GM12878 (cell line): ENCODE measurements around the gene MGAT1. TPM values are rescaled to one million over a fixed set of nuclear protein-coding genes. Genes with fewer than 3 reads are reported as not detected.
A peak's percentile ranks its signal among the peaks of the same experiment; 100 is the strongest.

Source experiments
- ATAC-seq: fragments of 200-7000 bp; cut with Tn5 transposase; 3 replicates; pipeline ENCODE4 v1.9.1; 2020; ENCODE audit warnings: mild to moderate bottlenecking, moderate library complexity
- BruUV-seq: library from RNA; stranded (reverse); fragments of 400-500 nt; replicated peaks from 2 replicates; lab custom pipeline; 2021; lab: Mats Ljungman, UMichigan
- CTCF ChIA-PET: fragments of 300-600 bp; sonication (Branson Sonifier 250); formaldehyde crosslinking; extraction: SDS; loops from one replicate; lab custom pipeline; 2021; ENCODE audit warnings: inconsistent platforms; lab: Yijun Ruan, JAX
- POLR2A ChIA-PET: fragments of 350-600 bp; formaldehyde crosslinking; extraction: SDS; loops from one replicate; lab custom pipeline; 2021; ENCODE audit warnings: inconsistent platforms; lab: Charles Lee
- RAD21 ChIA-PET: fragments of 300-600 bp; sonication (Branson Sonifier 250); formaldehyde crosslinking; loops from one replicate; lab custom pipeline; 2023; ENCODE audit warnings: antibody characterized with exemption; ENCODE audit not compliant: unreplicated experiment; lab: Charles Lee
- SMC1A ChIA-PET: fragments of 300-600 bp; sonication (Branson Sonifier 250); formaldehyde crosslinking; loops from one replicate; lab custom pipeline; 2023; ENCODE audit not compliant: unreplicated experiment, uncharacterized antibody; lab: Charles Lee
- DNase-seq: peaks from one replicate; pipeline ENCODE4 v3.0.0-alpha.2; 2011; ENCODE audit warnings: low read depth, low spot score
- FAIRE-seq: peaks from 3 replicates; lab custom pipeline; 2011; peaks lifted over from hg19 to GRCh38; lab: Jason Lieb, UNC
- H2AFZ ChIP-seq: 2 replicates; pipeline ENCODE4 v1.6.0; 2011; ENCODE audit warnings: low read depth, low read length, control low read depth; ENCODE audit not compliant: control insufficient read depth
- H3K27ac ChIP-seq: 2 replicates; pipeline ENCODE4 v1.5.1; 2011; ENCODE audit warnings: control low read depth; ENCODE audit not compliant: control insufficient read depth, insufficient read depth
- H3K27me3 ChIP-seq, 2 experiments: replicated peaks in 1 of 2; 2 replicates each; pipeline versions ENCODE4 v1.6.0 to v1.6.1; 2011; ENCODE audit warnings: low read length in 1 of 2; ENCODE audit not compliant: control insufficient read depth in 2 of 2, insufficient read depth in 2 of 2
- H3K36me3 ChIP-seq, 2 experiments: 2 replicates each; pipeline ENCODE4 v1.5.1; 2011; ENCODE audit warnings: low read length in 1 of 2; ENCODE audit not compliant: control insufficient read depth in 2 of 2, insufficient read depth in 2 of 2
- H3K4me1 ChIP-seq: 2 replicates; pipeline ENCODE4 v1.6.1; 2011; ENCODE audit warnings: mild to moderate bottlenecking, low read length, moderate library complexity, mixed read lengths; ENCODE audit not compliant: control insufficient read depth, insufficient read depth
- H3K4me2 ChIP-seq: 2 replicates; pipeline ENCODE4 v1.6.0; 2011; ENCODE audit warnings: control low read depth; ENCODE audit not compliant: control insufficient read depth, insufficient read depth
- H3K4me3 ChIP-seq: fragments of 200-600 bp; sonication (generic); 2 replicates; pipeline ENCODE4 v1.5.1; 2016
- H3K79me2 ChIP-seq: 2 replicates; pipeline ENCODE4 v1.6.0; 2011; ENCODE audit warnings: low read length; ENCODE audit not compliant: control insufficient read depth, insufficient read depth
- H3K9ac ChIP-seq: 2 replicates; pipeline ENCODE4 v1.8.0; 2011; ENCODE audit warnings: low read length, control low read depth, mixed read lengths; ENCODE audit not compliant: control insufficient read depth, insufficient read depth
- H3K9me3 ChIP-seq: replicated peaks from 3 replicates; pipeline ENCODE4 v1.5.1; 2011; ENCODE audit warnings: mild to moderate bottlenecking, low read length; ENCODE audit not compliant: control insufficient read depth, insufficient read depth
- H4K20me1 ChIP-seq: 2 replicates; pipeline ENCODE4 v1.6.0; 2011; ENCODE audit not compliant: control insufficient read depth, insufficient read depth
- EGR1 ChIP-seq, 2 experiments: IDR thresholded peaks; 1 replicate in 1 of 2; 2 replicates in 1 of 2; pipeline ENCODE4 v1.6.1; 2011 to 2012; ENCODE audit warnings: low read depth in 2 of 2, low read length in 2 of 2, borderline replicate concordance in 1 of 2, mild to moderate bottlenecking in 1 of 2, moderate library complexity in 1 of 2
- HCFC1 ChIP-seq: fragments of 150-350 bp; IDR thresholded peaks from 2 replicates; pipeline ENCODE4 v1.6.1; 2014; ENCODE audit warnings: low read length
- LARP7 ChIP-seq: fragments of 450-650 bp; IDR thresholded peaks from 2 replicates; pipeline ENCODE4 v1.6.1; 2017; ENCODE audit warnings: mild to moderate bottlenecking
- NFYB ChIP-seq: IDR thresholded peaks from 2 replicates; pipeline ENCODE4 v1.6.1; 2011; ENCODE audit warnings: low read depth, mild to moderate bottlenecking, low read length, improper control_type of control experiment, moderate library complexity; ENCODE audit not compliant: insufficient read depth
- RBBP5 ChIP-seq: fragments of 200-600 bp; sonication (generic); conservative IDR thresholded peaks from 2 replicates; pipeline ENCODE4 v1.6.1; 2016
- TCF3 ChIP-seq: IDR thresholded peaks from 2 replicates; pipeline ENCODE4 v1.6.1; 2012; ENCODE audit warnings: low read depth, mild to moderate bottlenecking, low read length, borderline replicate concordance; ENCODE audit not compliant: insufficient read depth
- WGBS: methylation state at CpG from one replicate; pipeline ENCODE4 v1.1.6; 2016; ENCODE audit warnings: low lambda C conversion rate; ENCODE audit not compliant: insufficient replicate concordance, insufficient coverage; ENCODE audit errors: missing lambda C conversion rate; 5-methylcytosine and 5-hydroxymethylcytosine counted together
- in situ Hi-C: fragments of 300-500 bp; cut with MboI; formaldehyde crosslinking; loops from 9 replicates; pipeline ENCODE4 v1.14.3; 2018; ENCODE audit warnings: mixed read lengths
- intact Hi-C: fragments of 100-400 bp; cut with micrococcal nuclease; formaldehyde crosslinking; loops from one replicate; pipeline ENCODE4 v1.14.2; 2022; ENCODE audit not compliant: unreplicated experiment
- polyA plus RNA-seq, 11 experiments: library from polyadenylated mRNA; depleted of rRNA in 4 of 11; unstranded in 6 of 11; stranded (reverse) in 5 of 11; fragments of >200 nt; fragmentation: Nextera tagmentation in 4 of 11; fragmentation: Illumina TruSeq in 1 of 11; extraction: Ambion mirVana in 4 of 11; extraction: Trizol in 1 of 11; gene quantifications; 1 replicate in 1 of 11; 2 replicates in 10 of 11; pipeline versions ENCODE4 v1.2.1 to v1.2.3, GENCODE V29; 2011 to 2016; ENCODE audit warnings: inconsistent platforms in 2 of 11, missing spikeins in 2 of 11, low read depth in 1 of 11
- total RNA-seq, 4 experiments: library from RNA; depleted of rRNA in 3 of 4; stranded (reverse); fragments of >200 nt in 3 of 4; fragmentation: Illumina TruSeq in 1 of 4; extraction: Trizol in 1 of 4; gene quantifications; 2 replicates each; pipeline versions ENCODE4 v1.2.1 to v1.2.3, GENCODE V29; 2013 to 2021

The MGAT1 gene
- total and polyA plus RNA-seq, 10 of the 15 experiments (the other 5 are each of a cell fraction or from before 2014, with no cell fraction given), result 3.1 to 88.4 (median 62.7) TPM

DNA sequence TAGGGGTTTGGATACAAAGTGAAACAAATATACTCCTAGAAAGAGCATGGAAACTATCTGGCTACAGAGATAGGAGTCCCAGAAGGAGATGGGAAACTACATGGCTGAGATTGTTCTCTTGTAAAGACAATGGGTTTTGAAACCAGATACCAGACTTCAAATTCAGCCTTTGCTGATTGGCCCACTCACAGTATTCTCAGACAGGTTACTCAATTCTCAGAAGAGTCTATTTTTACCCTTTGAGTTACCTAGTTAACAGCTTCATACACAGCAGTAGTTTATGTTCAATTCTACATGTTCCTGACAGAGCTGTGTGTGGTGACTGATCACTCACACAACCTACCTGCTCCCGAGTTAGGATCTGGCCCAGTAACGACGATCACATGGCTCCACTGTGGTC, 44.4 kb upstream of the MGAT1 start:
- no peaks in the 10 kb centered on the region for H4K20me1 ChIP-seq
- no peak overlapping the region for H3K9ac ChIP-seq
- H3K4me2 ChIP-seq, result no peak overlapping the region
- no TSS peak for BruUV-seq
- in situ Hi-C loops (no loop called here), intact Hi-C loops (no loop called here)
- H3K36me3 ChIP-seq, result peaks cover 12 to 22% of the 10 kb centered on the region in 2 experiments
- SMC1A ChIA-PET, result no interaction called here
- H3K9me3 ChIP-seq, result peaks cover 37% of the 10 kb centered on the region
- no peak overlapping the region for H3K27ac ChIP-seq
- no peaks in the 10 kb centered on the region for H3K79me2 ChIP-seq
- no peak for FAIRE-seq
- RAD21 ChIA-PET, result interaction anchor here (1.0 kb wide), 1 partner anchor 192 kb away, joined by 3 read pairs; no protein-coding TSS in a partner anchor
- no peak overlapping the region for H3K4me3 ChIP-seq
- no peak for DNase-seq
- TF ChIP-seq LARP7 (no peak), NFYB (peak; percentile 54; the same call in 1 of the 2 replicates), HCFC1 (no peak), RBBP5 (no peak)
- TF ChIP-seq, all 136 proteins: peak for 1
- ChIA-PET POLR2A (interaction anchor here (1.4 kb wide), 1 partner anchor 15 kb away, joined by 4 read pairs; no protein-coding TSS in a partner anchor), CTCF (interaction anchor here (1.1 kb wide), 1 partner anchor 34 kb away, joined by 3 read pairs; no protein-coding TSS in a partner anchor)
- Histone ChIP-seq H3K27me3 (no peaks in the 10 kb centered on the region), H3K4me1 (no peaks in the 10 kb centered on the region), H2AFZ (no peak overlapping the region)
- ATAC-seq, result peak; percentile 39; the same call in 2 of the 3 replicates
- 76% methylated on average over 3 of the region's 3 CpGs for WGBS

DNA sequence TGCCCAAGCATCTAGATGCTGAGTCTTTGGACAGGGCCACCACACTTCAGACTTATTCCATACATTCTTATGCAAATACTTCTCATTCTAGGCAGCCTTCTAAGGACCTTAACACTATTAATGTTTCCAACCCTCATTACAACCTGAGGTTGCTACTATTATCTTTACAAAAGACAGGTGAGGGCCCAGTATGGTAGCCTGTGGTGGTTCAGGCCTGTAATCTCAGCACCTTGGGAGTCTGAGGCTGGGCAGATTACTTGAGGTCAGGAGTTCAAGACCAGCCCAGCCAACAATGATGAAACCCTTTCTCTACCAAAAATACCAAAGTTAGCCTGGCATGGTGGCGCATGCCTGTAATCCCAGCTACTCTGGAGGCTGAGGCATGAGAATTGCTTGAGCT, 42.3 kb upstream of the MGAT1 start:
- RAD21 ChIA-PET, result no interaction called here
- no peak for ATAC-seq
- CTCF ChIA-PET, result no interaction called here

More for the DNA sequence above, 42.3 kb upstream of the MGAT1 start:
- Histone ChIP-seq H2AFZ (no peak overlapping the region), H3K27ac (no peak overlapping the region), H3K4me3 (no peak overlapping the region), H3K79me2 (no peaks in the 10 kb centered on the region), H4K20me1 (no peaks in the 10 kb centered on the region), H3K36me3 (peaks cover 2 to 5% of the 10 kb centered on the region in 2 experiments; a peak in 3 of 4 replicates), H3K9ac (no peak overlapping the region), H3K4me2 (no peak overlapping the region), H3K27me3 (no peaks in the 10 kb centered on the region), H3K9me3 (peaks cover 17% of the 10 kb centered on the region), H3K4me1 (no peaks in the 10 kb centered on the region)
- ChIA-PET POLR2A (interaction anchor here (0.6 kb wide), 1 partner anchor 73 kb away, joined by 4 read pairs; no protein-coding TSS in a partner anchor), SMC1A (no interaction called here)
- BruUV-seq, result no TSS peak
- in situ Hi-C loops (no loop called here), intact Hi-C loops (no loop called here)
- no peak for TF ChIP-seq TCF3
- no peak for TF ChIP-seq EGR1 (IDR thresholded peaks at IDR 0.05; ENCODE audit: borderline replicate concordance in 1 of 2, low read depth in 2 of 2, low read length in 2 of 2)
- DNase-seq, result no peak
- WGBS, result 90% methylated on average over 1 of the region's 1 CpG
- FAIRE-seq, result no peak
